T-helper 1 cell treated with Interleukin-12 subunit alpha and Interleukin-12 subunit beta and Interleukin-4 antibody, amounts not matched to agents 30 μg/mL and 1 μg/mL, for 36 hours (primary cell): Measurements from ENCODE around the gene BABAM2.
"Not testable (repeated sequence)": the region's sequence is repeated elsewhere in the genome, so short reads cannot be mapped to it uniquely, and the experiment has no call there.

Experiments used
- H3K27ac Mint-ChIP-seq: one replicate; pipeline ENCODE4 v1.8.0; 2021; ENCODE audit warnings: mild to moderate bottlenecking, mixed read lengths
- H3K27me3 Mint-ChIP-seq: one replicate; pipeline ENCODE4 v1.8.0; 2021; ENCODE audit warnings: low read depth, mixed read lengths
- H3K36me3 Mint-ChIP-seq: one replicate; pipeline ENCODE4 v1.8.0; 2021; ENCODE audit warnings: low read depth, mixed read lengths
- H3K4me1 Mint-ChIP-seq: one replicate; pipeline ENCODE4 v1.8.0; 2021; ENCODE audit warnings: low read depth, mixed read lengths
- H3K4me3 Mint-ChIP-seq: one replicate; pipeline ENCODE4 v1.8.0; 2021; ENCODE audit warnings: mild to moderate bottlenecking, moderate library complexity, mixed read lengths
- H3K9me3 Mint-ChIP-seq: one replicate; pipeline ENCODE4 v1.8.0; 2021; ENCODE audit warnings: mixed read lengths

BABAM2 gene

DNA sequence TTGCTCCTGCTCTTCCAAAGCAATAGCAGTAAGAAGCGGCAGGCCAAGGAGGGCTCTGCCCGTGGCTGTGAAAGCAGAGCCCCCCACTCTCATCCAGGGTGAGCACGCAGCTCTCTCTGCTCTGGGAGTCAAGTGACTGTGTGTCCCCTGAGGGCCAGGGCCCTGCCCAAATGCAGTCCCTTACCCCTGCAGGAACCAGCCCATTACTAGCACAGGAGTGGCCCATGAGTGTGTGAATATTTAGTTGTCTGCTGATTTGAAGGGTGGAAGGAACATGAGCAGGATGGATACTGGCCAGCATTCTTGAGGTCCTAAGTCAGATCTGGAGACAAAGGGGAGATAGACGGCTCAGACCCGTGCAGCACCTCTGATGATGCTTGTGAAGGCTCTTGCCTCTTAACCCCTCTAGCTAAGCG, 432.5 kb downstream of the BABAM2 start:
- Mint-ChIP-seq H3K4me3 (no peak overlapping the region), H3K4me1 (peaks cover 3% of the 10 kb centered on the region), H3K36me3 (no peaks in the 10 kb centered on the region), H3K9me3 (no peaks in the 10 kb centered on the region), H3K27ac (no peak overlapping the region), H3K27me3 (no peaks in the 10 kb centered on the region)

DNA sequence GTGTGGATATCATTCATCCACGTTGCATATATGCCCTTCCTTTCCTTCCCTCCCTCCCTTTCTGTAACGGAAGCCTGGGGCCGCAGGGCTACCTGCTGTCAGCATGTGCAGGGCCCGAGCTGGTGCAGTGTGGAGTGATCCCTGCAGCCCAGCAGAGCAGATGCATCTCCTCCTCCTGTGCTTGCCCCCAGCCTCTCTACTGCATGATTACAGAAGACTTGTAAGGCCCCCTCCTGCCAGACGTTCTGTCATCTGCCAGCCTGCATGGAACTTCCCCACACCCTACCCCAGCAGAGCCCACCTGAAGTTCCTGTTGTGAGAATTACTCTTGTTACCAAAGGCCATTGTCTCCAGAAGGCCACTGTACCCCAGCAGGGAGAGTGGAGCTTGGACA, 434.6 kb downstream of the BABAM2 start:
- no peak overlapping the region for H3K4me3 Mint-ChIP-seq
- no peak overlapping the region for H3K27ac Mint-ChIP-seq
- H3K9me3 Mint-ChIP-seq, result no peaks in the 10 kb centered on the region
- H3K36me3 Mint-ChIP-seq, result peaks cover 12% of the 10 kb centered on the region
- H3K4me1 Mint-ChIP-seq, result peaks cover 6% of the 10 kb centered on the region
- no peaks in the 10 kb centered on the region for H3K27me3 Mint-ChIP-seq

DNA sequence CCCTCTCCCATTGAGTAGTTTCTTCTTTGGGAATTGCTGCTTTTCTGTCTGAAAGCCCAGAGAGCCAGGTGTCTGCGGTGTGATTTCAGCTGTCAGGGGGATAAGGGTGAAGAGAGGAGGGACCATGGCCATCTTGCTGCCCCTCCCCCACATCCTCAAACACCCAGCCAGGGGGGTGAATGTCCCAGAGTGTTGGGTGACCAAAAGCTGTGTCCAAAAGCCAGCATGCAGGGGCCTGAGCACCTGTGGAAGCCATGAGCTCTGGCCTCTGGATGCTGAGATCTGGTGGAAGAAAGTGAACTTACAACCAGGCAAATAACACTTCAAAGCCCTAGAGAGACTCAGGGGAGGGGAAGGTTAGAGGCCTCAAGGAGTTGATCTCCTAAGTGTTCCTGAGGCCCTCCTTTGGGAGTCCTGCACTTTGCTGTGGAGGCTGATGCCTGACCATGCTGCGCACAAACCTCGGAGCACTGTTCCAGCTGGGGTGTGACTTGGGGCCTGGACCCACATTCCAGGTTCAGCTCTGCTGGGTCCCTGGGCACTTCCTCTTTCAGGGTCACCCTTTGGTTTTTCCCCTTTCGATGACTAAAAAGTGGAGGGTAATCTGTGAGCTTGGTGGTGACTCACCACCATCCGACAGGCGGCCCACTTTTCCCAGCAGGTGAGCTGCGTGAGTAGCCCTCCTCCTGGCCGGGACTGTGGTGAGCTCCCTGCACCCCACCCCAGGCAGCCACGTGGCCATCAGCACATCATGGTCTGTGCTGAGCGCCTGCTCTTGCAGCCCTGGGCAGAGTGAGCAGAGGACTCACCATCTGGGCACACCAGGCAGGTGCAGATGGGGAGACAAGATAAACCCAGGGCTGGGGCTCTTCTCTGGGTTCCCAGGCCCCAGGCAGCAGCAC, 435.3 kb downstream of the BABAM2 start:
- Mint-ChIP-seq H3K27ac (no peak overlapping the region), H3K4me1 (peaks cover 6% of the 10 kb centered on the region), H3K27me3 (no peaks in the 10 kb centered on the region), H3K4me3 (no peak overlapping the region), H3K36me3 (peaks cover 12% of the 10 kb centered on the region), H3K9me3 (no peaks in the 10 kb centered on the region)

DNA sequence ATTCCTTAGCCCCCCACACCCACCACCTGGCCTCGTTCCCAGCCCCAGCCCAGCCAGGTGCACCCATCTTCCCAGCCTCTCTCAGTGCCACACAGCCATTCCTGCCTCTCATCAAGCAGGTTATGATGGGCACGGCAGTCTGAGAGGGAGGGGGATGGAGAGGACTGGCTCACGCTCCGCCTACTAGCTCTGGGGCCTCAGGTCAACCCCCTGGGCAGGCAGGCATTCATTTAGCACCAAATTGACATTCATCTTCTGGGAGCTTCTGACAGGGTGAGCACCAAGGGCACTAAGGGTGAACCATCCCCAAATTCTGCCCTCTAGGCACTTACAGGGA, 435.9 kb downstream of the BABAM2 start:
- H3K4me3 Mint-ChIP-seq, result no peak overlapping the region

DNA sequence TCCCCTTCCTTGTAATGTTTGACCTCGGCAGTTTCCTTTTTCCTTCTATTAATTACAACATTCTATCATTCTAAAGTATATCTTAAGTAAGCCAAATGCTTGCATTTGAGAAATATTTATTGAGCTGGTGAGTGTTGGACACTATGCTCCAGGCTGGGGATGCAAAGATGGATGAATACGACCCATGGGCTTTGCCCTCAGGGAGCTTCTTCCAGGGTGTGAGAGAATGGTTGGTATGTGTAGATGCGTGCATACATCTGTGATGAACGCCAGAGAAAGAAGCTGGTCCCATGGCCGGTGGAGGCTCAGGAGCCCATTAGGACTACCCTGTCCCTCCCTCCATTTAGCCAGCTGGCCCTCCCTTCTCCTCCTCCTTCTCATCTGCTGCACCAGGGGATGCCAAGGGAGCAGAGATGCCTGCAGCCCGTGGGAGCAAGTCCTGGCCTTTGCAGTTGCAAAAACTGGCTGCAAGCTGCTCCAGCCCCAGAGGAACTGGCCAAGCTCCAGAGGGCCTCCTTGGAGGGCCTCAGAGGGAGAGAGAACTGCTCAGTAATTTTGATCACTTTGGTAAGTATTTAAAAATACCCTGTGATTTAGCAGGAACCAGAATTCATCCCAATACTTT, 436.5 kb downstream of the BABAM2 start:
- Mint-ChIP-seq H3K4me1 (peaks cover 6% of the 10 kb centered on the region), H3K27ac (no peak overlapping the region), H3K9me3 (no peaks in the 10 kb centered on the region), H3K27me3 (no peaks in the 10 kb centered on the region), H3K36me3 (peaks cover 12% of the 10 kb centered on the region), H3K4me3 (no peak overlapping the region)

More for the DNA sequence above, 435.9 kb downstream of the BABAM2 start:
- Mint-ChIP-seq H3K27ac (no peak overlapping the region), H3K4me1 (peaks cover 6% of the 10 kb centered on the region), H3K27me3 (no peaks in the 10 kb centered on the region), H3K36me3 (peaks cover 12% of the 10 kb centered on the region), H3K9me3 (no peaks in the 10 kb centered on the region)

DNA sequence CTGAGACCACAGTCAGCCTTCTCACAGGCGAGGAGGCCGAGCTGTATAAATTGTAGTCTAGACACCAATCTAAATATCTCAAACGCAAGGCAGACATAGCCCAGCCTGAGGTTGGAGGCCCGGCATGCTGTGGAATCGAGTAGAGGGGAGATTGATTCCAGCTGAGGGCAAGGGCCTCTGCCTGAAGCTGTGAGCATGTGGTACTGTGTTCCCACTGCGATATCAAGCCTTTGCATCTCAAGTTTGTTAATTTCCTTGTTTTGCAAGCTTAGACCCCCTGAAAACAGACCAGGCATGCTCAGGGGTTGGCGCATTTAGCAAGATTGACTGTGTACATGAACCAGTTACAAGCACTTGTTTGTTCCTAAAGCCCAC, 437.0 kb downstream of the BABAM2 start:
- Mint-ChIP-seq H3K9me3 (no peaks in the 10 kb centered on the region), H3K27me3 (no peaks in the 10 kb centered on the region), H3K27ac (no peak overlapping the region), H3K4me1 (peaks cover 6% of the 10 kb centered on the region), H3K4me3 (no peak overlapping the region), H3K36me3 (peaks cover 12% of the 10 kb centered on the region)

DNA sequence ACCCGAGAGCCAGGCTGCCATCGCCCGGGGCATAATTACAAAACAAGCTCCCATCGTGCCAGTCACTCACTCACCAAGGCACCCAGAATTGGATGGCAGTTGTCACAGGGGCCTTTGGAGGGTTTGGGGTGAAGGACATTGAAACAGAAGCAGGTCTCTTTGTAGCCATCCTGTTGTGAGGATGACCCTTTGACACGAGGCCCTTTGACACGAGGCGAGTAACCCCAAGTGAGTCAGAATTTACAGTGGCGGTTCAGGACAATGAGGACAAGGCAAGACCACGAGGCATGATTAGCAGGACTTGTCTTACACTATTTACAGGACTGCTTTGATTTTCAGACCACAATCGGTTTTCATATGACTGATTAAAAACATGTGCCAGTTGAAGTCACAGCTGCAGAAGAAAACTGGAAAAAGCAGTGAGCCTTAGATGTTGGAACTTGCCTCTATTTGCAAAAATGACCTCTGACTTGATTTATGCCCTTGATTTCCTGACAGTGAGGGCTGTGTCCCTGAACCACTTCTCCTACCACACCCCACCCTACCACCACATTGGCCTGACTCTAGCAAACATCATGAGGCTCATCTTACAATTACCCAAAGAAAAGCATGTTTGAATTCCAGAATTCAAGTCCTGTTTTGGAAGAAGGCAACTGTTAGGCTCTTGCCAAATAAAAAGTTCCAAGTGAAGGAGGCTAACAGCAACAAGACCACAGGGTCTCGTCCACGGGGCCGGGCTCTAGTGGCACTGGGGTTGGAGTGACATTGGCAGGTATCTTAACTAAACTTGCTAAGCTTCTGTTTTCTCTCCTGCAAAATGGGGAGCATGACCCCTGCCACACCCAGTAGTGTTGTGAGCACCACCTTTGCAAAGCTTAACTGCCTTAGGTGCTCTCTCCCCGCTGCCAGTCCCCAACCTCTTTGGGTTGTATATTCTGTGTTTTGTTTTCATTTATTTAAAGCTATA, 437.7 kb downstream of the BABAM2 start:
- Mint-ChIP-seq H3K36me3 (peaks cover 12% of the 10 kb centered on the region), H3K4me1 (peaks cover 6% of the 10 kb centered on the region), H3K4me3 (no peak overlapping the region), H3K9me3 (no peaks in the 10 kb centered on the region), H3K27ac (no peak overlapping the region), H3K27me3 (no peaks in the 10 kb centered on the region)

DNA sequence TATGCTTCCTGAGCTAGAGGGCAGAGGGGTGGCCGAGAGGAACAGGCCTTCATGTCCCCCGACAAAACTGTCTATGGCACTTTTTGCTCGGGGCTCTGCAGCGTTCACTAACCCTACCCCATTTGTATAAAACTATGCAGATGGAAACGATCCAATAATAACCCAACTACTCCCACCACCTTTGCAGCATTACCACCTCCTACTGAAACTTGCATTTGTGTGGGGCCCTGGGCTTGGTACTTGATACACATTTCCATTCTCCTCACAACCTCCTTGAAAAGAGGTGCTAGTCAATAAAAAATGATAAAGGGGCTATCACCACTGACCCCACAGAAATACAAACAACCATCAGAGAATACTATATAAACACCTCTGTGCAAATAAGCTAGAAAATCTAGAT, 438.7 kb downstream of the BABAM2 start:
- no peaks in the 10 kb centered on the region for H3K27me3 Mint-ChIP-seq
- H3K9me3 Mint-ChIP-seq, result no peaks in the 10 kb centered on the region
- H3K27ac Mint-ChIP-seq, result no peak overlapping the region
- peaks cover 6% of the 10 kb centered on the region for H3K4me1 Mint-ChIP-seq
- H3K36me3 Mint-ChIP-seq, result peaks cover 12% of the 10 kb centered on the region
- no peak overlapping the region for H3K4me3 Mint-ChIP-seq

DNA sequence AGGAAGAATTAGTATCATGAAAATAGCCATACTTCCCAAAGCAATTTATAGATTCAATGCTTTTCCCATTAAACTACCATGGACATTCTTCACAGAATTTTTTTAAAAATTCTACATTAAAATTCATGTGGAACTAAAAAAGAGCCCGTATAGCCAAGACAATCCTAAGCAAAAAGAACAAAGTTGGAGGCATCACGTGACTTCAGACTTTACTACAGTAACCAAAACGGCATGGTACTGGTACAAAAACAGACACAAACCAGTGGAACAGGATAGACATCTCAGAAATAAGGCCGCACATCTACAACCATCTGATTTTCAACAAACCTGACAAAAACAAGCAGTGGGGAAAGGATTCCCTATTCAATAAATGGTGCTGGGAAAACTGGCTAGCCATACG, 440.2 kb downstream of the BABAM2 start:
- not testable (repeated sequence) for H3K9me3 Mint-ChIP-seq, H3K4me1 Mint-ChIP-seq, H3K27me3 Mint-ChIP-seq, H3K27ac Mint-ChIP-seq, H3K4me3 Mint-ChIP-seq
- peaks cover 12% of the 10 kb centered on the region for H3K36me3 Mint-ChIP-seq

DNA sequence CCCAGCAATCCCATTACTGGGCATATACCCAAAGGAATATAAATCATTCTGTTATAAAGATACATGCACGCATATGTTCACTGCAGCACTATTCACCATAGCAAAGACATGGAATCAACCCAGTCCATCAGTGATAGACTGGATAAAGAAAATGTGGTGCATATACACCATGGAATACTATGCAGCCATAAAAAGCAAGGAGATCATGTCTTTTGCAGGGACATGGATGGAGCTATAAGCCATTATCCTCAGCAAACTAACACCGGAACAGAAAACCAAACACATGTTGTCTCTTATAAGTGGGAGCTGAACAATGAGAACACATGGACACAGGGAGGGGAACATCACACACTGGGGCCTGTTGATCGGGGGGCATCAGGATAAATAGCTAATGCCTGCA, 441.3 kb downstream of the BABAM2 start:
- peaks cover 12% of the 10 kb centered on the region for H3K36me3 Mint-ChIP-seq
- H3K27me3 Mint-ChIP-seq, H3K4me3 Mint-ChIP-seq, H3K4me1 Mint-ChIP-seq, H3K27ac Mint-ChIP-seq, H3K9me3 Mint-ChIP-seq: not testable (repeated sequence)

DNA sequence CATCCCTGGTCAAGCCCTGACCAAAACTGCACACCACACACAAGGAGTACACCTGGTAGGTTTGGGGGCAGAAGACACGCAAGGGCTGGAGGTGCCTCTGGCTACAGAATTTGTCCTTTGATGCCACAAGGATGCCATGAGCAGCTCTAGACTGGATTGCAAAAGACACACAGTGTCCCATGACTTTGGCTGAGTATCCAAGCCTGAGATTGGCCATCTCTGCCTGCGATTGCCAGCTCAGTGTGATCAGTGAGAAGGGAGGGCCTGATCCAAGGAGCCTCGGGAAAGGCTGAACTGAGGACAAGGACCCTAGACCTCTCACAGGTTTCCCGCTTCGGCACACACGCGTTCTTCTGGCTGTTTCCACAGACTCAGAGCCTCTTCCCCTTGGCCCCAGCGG, 442.2 kb downstream of the BABAM2 start:
- no peak overlapping the region for H3K27ac Mint-ChIP-seq
- H3K36me3 Mint-ChIP-seq, result peaks cover 12% of the 10 kb centered on the region
- H3K4me1 Mint-ChIP-seq, result peaks cover 4% of the 10 kb centered on the region
- H3K27me3 Mint-ChIP-seq, result no peaks in the 10 kb centered on the region
- H3K4me3 Mint-ChIP-seq, result no peak overlapping the region
- H3K9me3 Mint-ChIP-seq, result no peaks in the 10 kb centered on the region

DNA sequence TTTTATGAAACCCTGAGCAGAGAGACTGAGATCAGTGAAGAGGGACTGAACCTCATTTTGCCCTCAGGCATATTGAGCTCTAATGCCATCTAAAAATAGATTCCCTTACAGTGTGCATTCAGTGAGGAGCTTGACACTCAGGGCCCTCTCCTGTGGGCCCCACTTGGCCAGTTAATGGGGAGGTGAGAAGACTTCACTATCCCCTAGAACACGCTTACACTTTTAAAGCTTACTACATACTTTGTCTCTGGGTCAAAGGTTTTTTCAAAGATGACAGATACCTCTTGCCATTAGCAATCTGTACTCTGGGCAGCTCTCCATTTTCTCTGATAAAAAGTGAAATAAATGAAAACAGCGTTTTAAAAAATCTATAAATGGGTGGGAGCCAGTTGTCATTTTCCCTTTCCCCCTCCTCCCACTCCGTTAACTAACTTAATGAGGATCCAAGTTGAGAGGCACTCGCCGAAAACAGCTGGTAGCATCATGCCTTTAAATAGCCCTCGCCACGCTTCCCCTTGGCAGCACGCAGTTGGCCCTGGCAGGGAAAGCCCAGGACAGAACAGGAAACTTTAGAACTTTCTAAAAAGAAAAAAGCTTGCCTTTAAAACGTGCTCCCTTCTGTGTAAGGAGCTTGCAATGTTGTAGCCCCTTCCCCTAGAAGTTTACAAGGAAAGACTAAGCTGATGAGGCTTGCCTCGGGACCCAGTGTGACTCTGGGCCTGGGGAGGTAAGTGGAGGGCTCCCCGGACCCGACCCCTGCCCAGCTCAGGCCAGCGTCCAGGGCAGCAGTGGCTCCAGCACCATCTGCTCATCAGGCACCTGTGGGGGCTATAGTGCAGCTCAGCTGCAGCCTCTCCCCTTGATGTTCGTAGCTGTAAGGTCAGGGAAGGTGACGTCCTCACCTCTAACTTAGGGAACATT, 443.3 kb downstream of the BABAM2 start:
- no peak overlapping the region for H3K27ac Mint-ChIP-seq
- no peaks in the 10 kb centered on the region for H3K27me3 Mint-ChIP-seq
- no peaks in the 10 kb centered on the region for H3K9me3 Mint-ChIP-seq
- peaks cover 2% of the 10 kb centered on the region for H3K4me1 Mint-ChIP-seq
- no peak overlapping the region for H3K4me3 Mint-ChIP-seq
- H3K36me3 Mint-ChIP-seq, result peaks cover 10% of the 10 kb centered on the region

DNA sequence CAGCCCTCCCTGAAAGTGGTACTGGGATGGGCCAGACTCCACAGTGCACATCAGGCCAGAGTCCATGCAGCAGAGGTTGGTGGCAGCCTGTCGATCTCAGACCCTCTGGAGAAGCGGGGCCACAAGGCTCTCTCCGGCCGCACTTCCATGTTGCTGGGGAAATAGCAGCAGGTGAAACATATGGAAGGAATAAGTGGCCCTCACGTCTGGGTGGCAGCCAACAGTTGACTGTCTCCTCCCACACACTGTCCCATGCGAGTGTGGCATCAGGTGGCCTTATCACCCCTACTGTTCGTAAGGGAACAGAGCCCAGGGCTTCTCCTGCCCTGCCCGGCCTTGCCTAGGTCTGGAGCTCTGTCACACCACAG, 444.0 kb downstream of the BABAM2 start:
- peaks cover 3% of the 10 kb centered on the region for H3K36me3 Mint-ChIP-seq
- no peak overlapping the region for H3K27ac Mint-ChIP-seq
- no peaks in the 10 kb centered on the region for H3K9me3 Mint-ChIP-seq
- H3K4me1 Mint-ChIP-seq, result no peaks in the 10 kb centered on the region
- H3K4me3 Mint-ChIP-seq, result no peak overlapping the region
- H3K27me3 Mint-ChIP-seq, result no peaks in the 10 kb centered on the region

DNA sequence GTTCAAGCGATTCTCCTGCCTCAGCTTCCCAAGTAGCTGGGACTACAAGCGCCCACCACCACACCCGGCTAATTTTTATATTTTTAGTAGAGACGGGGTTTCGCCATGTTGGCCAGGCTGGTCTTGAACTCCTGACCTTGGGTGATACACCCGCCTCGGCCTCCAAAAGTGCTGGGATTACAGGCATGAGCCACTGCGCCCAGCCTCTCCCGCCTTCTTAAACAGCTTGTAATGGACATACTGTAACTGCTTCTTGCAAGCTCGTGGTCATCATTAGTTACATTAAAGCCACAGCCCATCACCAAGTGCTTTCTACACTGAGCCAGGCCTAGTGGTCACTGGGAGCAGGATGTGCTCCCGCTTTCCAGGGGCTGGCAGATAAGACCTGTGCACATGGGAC, 444.7 kb downstream of the BABAM2 start:
- H3K4me3 Mint-ChIP-seq, H3K9me3 Mint-ChIP-seq, H3K4me1 Mint-ChIP-seq, H3K27ac Mint-ChIP-seq, H3K36me3 Mint-ChIP-seq, H3K27me3 Mint-ChIP-seq: not testable (repeated sequence)
